Transverse colon (tissue), 4 donors: ENCODE data around the gene ERICH4. TPM values are rescaled to one million over a fixed set of nuclear protein-coding genes. Genes with fewer than 3 reads are reported as not detected.
A peak's percentile ranks its signal among the peaks of the same experiment; 100 is the strongest.

Experiments
- DNase-seq: peaks from one replicate; pipeline ENCODE4 v3.0.0-alpha.2; 2019
- H3K27ac ChIP-seq, 4 donors: fragments of 200-600 bp; sonication (generic); 2 replicates each; pipeline ENCODE4 v1.5.1; 2016 to 2018; ENCODE audit warnings: inconsistent platforms in 4 of 4
- H3K27me3 ChIP-seq: fragments of 200-600 bp; sonication (generic); 2 replicates; pipeline ENCODE4 v1.5.1; 2017; ENCODE audit warnings: inconsistent platforms
- H3K36me3 ChIP-seq, 4 donors: fragments of 200-600 bp; sonication (generic); 2 replicates each; pipeline ENCODE4 v1.5.1; 2017 to 2019; ENCODE audit warnings: inconsistent platforms in 4 of 4
- H3K4me1 ChIP-seq, 4 donors: fragments of 200-600 bp; sonication (generic); 2 replicates each; pipeline ENCODE4 v1.5.1; 2017 to 2020; ENCODE audit warnings: inconsistent platforms in 4 of 4
- H3K4me3 ChIP-seq, 4 donors: fragments of 200-600 bp; sonication (generic); 1 replicate in 1 of 4; 2 replicates in 3 of 4; pipeline versions ENCODE4 v1.5.1 to v1.6.1; 2017 to 2019; ENCODE audit warnings: inconsistent platforms in 4 of 4
- H3K9me3 ChIP-seq, 2 donors: fragments of 200-600 bp; sonication (generic); 2 replicates each; pipeline ENCODE4 v1.5.1; 2017 to 2019; ENCODE audit warnings: inconsistent platforms in 2 of 2
- EP300 ChIP-seq: sonication (generic); formaldehyde crosslinking; IDR thresholded peaks from one replicate; pipeline ENCODE4 v1.6.1; 2017; ENCODE audit warnings: antibody characterized with exemption, low read depth
- POLR2A ChIP-seq: fragments of 450-650 bp; IDR thresholded peaks from one replicate; pipeline ENCODE4 v1.6.1; 2016; ENCODE audit warnings: antibody characterized with exemption, mild to moderate bottlenecking, moderate library complexity
- POLR2AphosphoS5 ChIP-seq, 3 donors: sonication (generic); formaldehyde crosslinking; IDR thresholded peaks; one replicate each; pipeline ENCODE4 v1.6.1; 2016; ENCODE audit warnings: antibody characterized with exemption in 3 of 3
- WGBS, 2 donors: methylation state at CpG; one replicate each; pipeline ENCODE4 v1.1.5; 2018; ENCODE audit warnings: low coverage in 1 of 2; 5-methylcytosine and 5-hydroxymethylcytosine counted together
- in situ Hi-C, 4 donors: fragments of 200-750 bp; cut with MboI; loops; one replicate each; pipeline versions ENCODE4 v1.15.0 to v1.15.1; 2017; ENCODE audit warnings: low sequenced_read_pairs in 3 of 4, low pct_ligation_motif_present in 1 of 4, low pct_unique_long_range_greater_than_20kb in 1 of 4
- intact Hi-C: fragments of 100-400 bp; cut with DNase I; formaldehyde crosslinking; loops from one replicate; pipeline ENCODE4 v1.15.1; 2023; ENCODE audit warnings: low total_unique reads
- total RNA-seq, 4 donors: library from RNA; depleted of rRNA; stranded (reverse); fragments of >200 nt; gene quantifications; one replicate each; pipeline ENCODE4 v1.1.0, GENCODE V29; 2016
- TF ChIP-seq, protein P1 (sequence below), 5 experiments: fragments of 200-600 bp in 3 of 5; fragments of 450-650 bp in 2 of 5; sonication (generic) in 3 of 5; IDR thresholded peaks; 1 replicate in 2 of 5; 2 replicates in 3 of 5; pipeline ENCODE4 v1.5.1; 2016 to 2017; ENCODE audit warnings: antibody characterized with exemption in 5 of 5, inconsistent platforms in 3 of 5, mild to moderate bottlenecking in 2 of 5, moderate library complexity in 1 of 5

ERICH4 gene
- total RNA-seq, 4 donors from 2014 or later: not detected

- WGBS, 2 donors: 94% methylated on average over 7 of the region's 7 CpGs; no CpG with 5 or more reads in 1 of the 2 donors
Observed at GRCh38 chr19:41437944-41438574, 4.9 kb upstream of the ERICH4 start.

GRCh38 chr19:41439441-41440222 lies 3.3 kb upstream of the ERICH4 start, which contains the start of gene DMAC2:
TSS of gene DMAC2 (minus strand) at chr19:41439912. CDS start at chr19:41439899, 13 bp downstream.
- Histone ChIP-seq H3K4me1 (peaks cover 0 to 20% (median 5%) of the 10 kb centered on the region in 4 donors), H3K36me3 (peaks cover 0 to 3% (median 0%) of the 10 kb centered on the region in 4 donors), H3K9me3 (no peaks in the 10 kb centered on the region), H3K27ac (peak within 1 kb of the TSS; percentile 94 to 99 (median 97)), H3K27me3 (no peaks in the 10 kb centered on the region), H3K4me3 (peak within 1 kb of the TSS; percentile 64 to 88 (median 80))
- intact Hi-C loops (no loop called here), in situ Hi-C loops (loop anchor here in 1 of 4 donors (10.0 kb wide), 1 partner anchor 135 kb away; the partner anchor contains the start of gene CEACAM21)
- peak; percentile 99 for DNase-seq
- WGBS, 2 donors: 0% methylated on average over 8 to 40 of the region's 40 CpGs
- TF ChIP-seq POLR2A (peak; percentile 82), EP300 (no peak), POLR2AphosphoS5 (IDR thresholded peaks at IDR 0.05) (peak; percentile 59 to 87 (median 83))
- TF ChIP-seq, protein P1, sequence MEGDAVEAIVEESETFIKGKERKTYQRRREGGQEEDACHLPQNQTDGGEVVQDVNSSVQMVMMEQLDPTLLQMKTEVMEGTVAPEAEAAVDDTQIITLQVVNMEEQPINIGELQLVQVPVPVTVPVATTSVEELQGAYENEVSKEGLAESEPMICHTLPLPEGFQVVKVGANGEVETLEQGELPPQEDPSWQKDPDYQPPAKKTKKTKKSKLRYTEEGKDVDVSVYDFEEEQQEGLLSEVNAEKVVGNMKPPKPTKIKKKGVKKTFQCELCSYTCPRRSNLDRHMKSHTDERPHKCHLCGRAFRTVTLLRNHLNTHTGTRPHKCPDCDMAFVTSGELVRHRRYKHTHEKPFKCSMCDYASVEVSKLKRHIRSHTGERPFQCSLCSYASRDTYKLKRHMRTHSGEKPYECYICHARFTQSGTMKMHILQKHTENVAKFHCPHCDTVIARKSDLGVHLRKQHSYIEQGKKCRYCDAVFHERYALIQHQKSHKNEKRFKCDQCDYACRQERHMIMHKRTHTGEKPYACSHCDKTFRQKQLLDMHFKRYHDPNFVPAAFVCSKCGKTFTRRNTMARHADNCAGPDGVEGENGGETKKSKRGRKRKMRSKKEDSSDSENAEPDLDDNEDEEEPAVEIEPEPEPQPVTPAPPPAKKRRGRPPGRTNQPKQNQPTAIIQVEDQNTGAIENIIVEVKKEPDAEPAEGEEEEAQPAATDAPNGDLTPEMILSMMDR (IDR thresholded peaks at IDR 0.05): peak; percentile 37 to 57 (median 41)

More at GRCh38 chr19:41437944-41438574, 4.9 kb upstream of the ERICH4 start:
- in situ Hi-C loops (no loop called here), intact Hi-C loops (no loop called here)
- TF ChIP-seq, protein P1 (IDR thresholded peaks at IDR 0.05): no peak
- TF ChIP-seq POLR2A: no peak
- TF ChIP-seq POLR2AphosphoS5 (IDR thresholded peaks at IDR 0.05): no peak
- TF ChIP-seq EP300: no peak
- Histone ChIP-seq H3K27me3 (no peaks in the 10 kb centered on the region), H3K4me1 (peaks cover 0 to 20% (median 5%) of the 10 kb centered on the region in 4 donors), H3K36me3 (peaks cover 0 to 3% (median 0%) of the 10 kb centered on the region in 4 donors), H3K27ac (no peak overlapping the region), H3K9me3 (no peaks in the 10 kb centered on the region), H3K4me3 (no peak overlapping the region)
- no peak for DNase-seq

DNA sequence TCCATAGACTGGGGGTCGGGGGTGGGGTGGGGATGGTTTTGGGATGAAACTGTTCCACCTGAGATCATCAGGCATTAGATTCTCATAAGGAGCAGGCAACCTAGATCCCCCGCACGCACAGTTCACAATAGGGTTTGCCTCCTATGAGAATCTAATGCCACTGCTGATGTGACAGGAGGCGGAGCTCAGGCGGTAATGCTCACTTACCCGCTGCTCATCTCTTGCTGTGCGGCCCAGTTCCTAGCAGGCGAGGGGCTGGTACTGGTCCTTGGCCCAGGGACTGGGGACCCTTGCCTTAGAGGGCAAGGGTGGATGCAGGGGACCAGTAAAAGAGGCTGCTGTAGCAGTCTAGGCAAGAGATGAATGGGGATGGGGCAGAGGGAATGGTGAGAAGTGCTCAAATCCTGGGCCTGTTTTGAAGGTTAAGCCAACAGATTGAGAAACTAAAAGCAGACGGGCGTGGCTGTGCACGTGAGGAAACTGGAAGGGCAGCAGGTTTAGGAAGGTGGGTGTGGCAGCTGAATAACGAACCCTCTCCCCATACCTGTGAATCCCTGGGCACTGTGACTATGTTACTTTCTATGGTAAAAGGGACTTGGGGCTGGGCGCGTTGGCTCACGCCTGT lies 1.5 kb upstream of the ERICH4 start:
- Histone ChIP-seq H3K27me3 (no peaks in the 10 kb centered on the region), H3K4me1 (peaks cover 0 to 17% (median 5%) of the 10 kb centered on the region in 4 donors), H3K4me3 (no peak overlapping the region), H3K36me3 (peaks cover 0 to 3% (median 0%) of the 10 kb centered on the region in 4 donors), H3K27ac (no peak overlapping the region), H3K9me3 (no peaks in the 10 kb centered on the region)
- TF ChIP-seq POLR2AphosphoS5 (IDR thresholded peaks at IDR 0.05): no peak
- TF ChIP-seq EP300: no peak
- TF ChIP-seq POLR2A: no peak
- TF ChIP-seq, protein P1 (IDR thresholded peaks at IDR 0.05): no peak
- in situ Hi-C loops: loop anchor here in 1 of 4 donors (10.0 kb wide), 1 partner anchor 133 kb away; the partner anchor contains the start of gene CEACAM21
- DNase-seq: peak; percentile 8
- intact Hi-C loops: no loop called here
- WGBS, 2 donors: 76 to 83% methylated on average over 1 to 15 of the region's 15 CpGs
